ENCODE results near the gene BZW2.
A peak's percentile ranks its signal among the peaks of the same experiment; 100 is the strongest.

BZW2 gene

DNA sequence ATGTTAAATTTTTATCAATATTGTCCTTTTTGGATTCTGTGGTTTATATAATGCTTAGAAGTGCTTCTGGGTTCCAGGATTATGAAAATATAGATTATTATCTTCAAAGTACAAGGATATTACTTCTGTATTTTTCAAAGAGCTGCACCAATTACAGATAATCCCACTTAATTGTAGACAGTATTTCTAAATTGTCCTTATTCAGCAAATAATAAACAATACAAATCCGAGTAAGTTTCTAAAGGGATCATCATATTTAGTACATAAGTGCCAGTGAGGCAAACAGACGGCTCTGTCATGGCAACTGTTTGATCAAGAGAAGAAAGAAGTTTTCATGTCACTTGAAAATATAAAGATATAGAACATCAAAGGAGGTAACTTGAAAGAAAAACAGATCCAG, 19.6 kb upstream of the BZW2 start:
- peaks cover 4% of the 10 kb centered on the region for H3K36me3 ChIP-seq (ENCODE audit: control insufficient read depth, insufficient read depth, low read length)
- H3K27me3 ChIP-seq (ENCODE audit: control insufficient read depth, insufficient read depth, low read length): no peaks in the 10 kb centered on the region
- H3K4me3 ChIP-seq (ENCODE audit: low read length): no peak overlapping the region
- no peaks in the 10 kb centered on the region for H3K4me1 ChIP-seq (ENCODE audit: control insufficient read depth, insufficient read depth, low read length)
- no peak overlapping the region for H3K9ac ChIP-seq (ENCODE audit: low read length)
- no peak overlapping the region for H3K27ac ChIP-seq (ENCODE audit: low read depth, low read length)

DNA sequence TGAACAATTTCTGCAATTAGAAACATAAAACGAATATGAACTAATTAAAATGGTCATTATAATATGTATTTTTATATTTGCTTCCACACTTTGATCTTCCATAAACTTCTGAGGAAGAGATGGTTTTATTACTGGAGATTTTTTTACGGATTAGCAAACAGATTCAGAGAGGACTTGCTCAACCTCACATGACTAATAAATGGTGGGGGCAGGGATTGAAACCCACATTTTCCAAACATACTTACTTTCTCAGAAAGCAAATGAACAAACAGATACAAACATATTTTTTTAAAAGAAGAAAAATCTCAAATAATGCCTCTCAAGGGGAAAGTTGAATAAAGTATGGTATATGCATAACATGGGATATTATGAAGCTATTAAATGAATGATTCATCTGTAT, 18.7 kb upstream of the BZW2 start:
- Histone ChIP-seq H3K4me3 (ENCODE audit: low read length) (no peak overlapping the region), H3K36me3 (ENCODE audit: control insufficient read depth, insufficient read depth, low read length) (peaks cover 4% of the 10 kb centered on the region), H3K4me1 (ENCODE audit: control insufficient read depth, insufficient read depth, low read length) (no peaks in the 10 kb centered on the region), H3K27me3 (ENCODE audit: control insufficient read depth, insufficient read depth, low read length) (no peaks in the 10 kb centered on the region), H3K9ac (ENCODE audit: low read length) (no peak overlapping the region), H3K27ac (ENCODE audit: low read depth, low read length) (no peak overlapping the region)

DNA sequence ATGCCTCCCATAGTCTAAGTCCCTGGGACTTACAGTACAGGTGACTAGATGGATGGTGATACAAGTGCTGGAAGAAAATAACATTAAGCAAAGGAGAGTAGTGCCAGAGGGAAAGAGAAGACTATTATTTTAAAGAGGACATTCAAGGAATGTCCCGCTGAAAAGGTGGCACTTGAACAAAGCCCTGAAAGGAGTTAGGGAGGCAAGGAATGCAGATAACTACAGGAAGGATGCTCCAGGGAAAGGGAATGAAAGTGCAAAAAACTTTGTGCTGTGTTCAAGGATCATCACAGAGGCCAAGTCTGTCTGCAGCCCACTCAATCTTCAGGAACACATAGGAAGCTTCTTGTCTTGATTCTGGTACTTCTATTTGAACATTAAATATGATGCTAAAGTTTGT, 15.3 kb upstream of the BZW2 start:
- no peaks in the 10 kb centered on the region for H3K36me3 ChIP-seq (ENCODE audit: control insufficient read depth, insufficient read depth, low read length)
- no peak overlapping the region for H3K4me3 ChIP-seq (ENCODE audit: low read length)
- no peak overlapping the region for H3K27ac ChIP-seq (ENCODE audit: low read depth, low read length)
- H3K4me1 ChIP-seq (ENCODE audit: control insufficient read depth, insufficient read depth, low read length): peaks cover 6% of the 10 kb centered on the region
- H3K9ac ChIP-seq (ENCODE audit: low read length): no peak overlapping the region
- no peaks in the 10 kb centered on the region for H3K27me3 ChIP-seq (ENCODE audit: control insufficient read depth, insufficient read depth, low read length)

- peak overlapping the region; percentile 10 for H3K4me3 ChIP-seq (ENCODE audit: low read length)
- H3K4me1 ChIP-seq (ENCODE audit: control insufficient read depth, insufficient read depth, low read length): peaks cover 9% of the 10 kb centered on the region
- no peaks in the 10 kb centered on the region for H3K36me3 ChIP-seq (ENCODE audit: control insufficient read depth, insufficient read depth, low read length)
- H3K27ac ChIP-seq (ENCODE audit: low read depth, low read length): peak overlapping the region; percentile 19
- H3K27me3 ChIP-seq (ENCODE audit: control insufficient read depth, insufficient read depth, low read length): no peaks in the 10 kb centered on the region
- H3K9ac ChIP-seq (ENCODE audit: low read length): no peak overlapping the region
Measured at GRCh38 chr7:16634271-16634738, 11.7 kb upstream of the BZW2 start.

GRCh38 chr7:16636555-16637101, 9.4 kb upstream of the BZW2 start:
- Histone ChIP-seq H3K4me1 (ENCODE audit: control insufficient read depth, insufficient read depth, low read length) (peaks cover 9% of the 10 kb centered on the region), H3K9ac (ENCODE audit: low read length) (no peak overlapping the region), H3K27me3 (ENCODE audit: control insufficient read depth, insufficient read depth, low read length) (no peaks in the 10 kb centered on the region), H3K27ac (ENCODE audit: low read depth, low read length) (no peak overlapping the region), H3K4me3 (ENCODE audit: low read length) (no peak overlapping the region), H3K36me3 (ENCODE audit: control insufficient read depth, insufficient read depth, low read length) (no peaks in the 10 kb centered on the region)

GRCh38 chr7:16637379-16637778, 8.6 kb upstream of the BZW2 start:
- H3K27ac ChIP-seq (ENCODE audit: low read depth, low read length): no peak overlapping the region
- H3K4me1 ChIP-seq (ENCODE audit: control insufficient read depth, insufficient read depth, low read length): peaks cover 9% of the 10 kb centered on the region
- H3K4me3 ChIP-seq (ENCODE audit: low read length): no peak overlapping the region

GRCh38 chr7:16638282-16639280, 7.4 kb upstream of the BZW2 start:
- Histone ChIP-seq H3K9ac (ENCODE audit: low read length) (no peak overlapping the region), H3K4me3 (ENCODE audit: low read length) (no peak overlapping the region), H3K36me3 (ENCODE audit: control insufficient read depth, insufficient read depth, low read length) (no peaks in the 10 kb centered on the region), H3K4me1 (ENCODE audit: control insufficient read depth, insufficient read depth, low read length) (peaks cover 9% of the 10 kb centered on the region), H3K27me3 (ENCODE audit: control insufficient read depth, insufficient read depth, low read length) (no peaks in the 10 kb centered on the region), H3K27ac (ENCODE audit: low read depth, low read length) (no peak overlapping the region)

More at GRCh38 chr7:16637379-16637778, 8.6 kb upstream of the BZW2 start:
- Histone ChIP-seq H3K36me3 (ENCODE audit: control insufficient read depth, insufficient read depth, low read length) (no peaks in the 10 kb centered on the region), H3K9ac (ENCODE audit: low read length) (no peak overlapping the region), H3K27me3 (ENCODE audit: control insufficient read depth, insufficient read depth, low read length) (no peaks in the 10 kb centered on the region)

DNA sequence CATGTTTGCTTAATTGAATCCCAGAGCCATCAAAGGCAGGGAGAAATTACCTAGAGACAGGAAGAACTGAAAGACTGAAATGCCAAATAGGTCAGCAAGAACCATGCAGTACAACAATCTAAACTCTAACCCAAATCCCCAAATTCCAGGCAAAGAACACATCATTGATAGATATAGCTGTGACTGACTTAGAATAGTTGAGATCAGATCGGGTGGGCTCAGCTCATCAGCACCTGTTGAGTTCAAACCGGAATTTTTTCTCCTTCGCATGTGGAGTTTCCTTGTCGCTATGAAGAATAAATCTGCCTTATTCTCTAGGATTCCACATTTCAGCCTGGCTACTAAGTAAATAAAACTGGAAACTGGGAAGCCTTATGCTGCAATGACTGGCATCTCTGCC, 1.8 kb upstream of the BZW2 start:
- no peaks in the 10 kb centered on the region for H3K36me3 ChIP-seq (ENCODE audit: control insufficient read depth, insufficient read depth, low read length)
- peak overlapping the region; percentile 98 for H3K4me3 ChIP-seq (ENCODE audit: low read length)
- no peaks in the 10 kb centered on the region for H3K27me3 ChIP-seq (ENCODE audit: control insufficient read depth, insufficient read depth, low read length)
- no peak overlapping the region for H3K9ac ChIP-seq (ENCODE audit: low read length)
- H3K4me1 ChIP-seq (ENCODE audit: control insufficient read depth, insufficient read depth, low read length): peaks cover 5% of the 10 kb centered on the region
- no peak overlapping the region for H3K27ac ChIP-seq (ENCODE audit: low read depth, low read length)

DNA sequence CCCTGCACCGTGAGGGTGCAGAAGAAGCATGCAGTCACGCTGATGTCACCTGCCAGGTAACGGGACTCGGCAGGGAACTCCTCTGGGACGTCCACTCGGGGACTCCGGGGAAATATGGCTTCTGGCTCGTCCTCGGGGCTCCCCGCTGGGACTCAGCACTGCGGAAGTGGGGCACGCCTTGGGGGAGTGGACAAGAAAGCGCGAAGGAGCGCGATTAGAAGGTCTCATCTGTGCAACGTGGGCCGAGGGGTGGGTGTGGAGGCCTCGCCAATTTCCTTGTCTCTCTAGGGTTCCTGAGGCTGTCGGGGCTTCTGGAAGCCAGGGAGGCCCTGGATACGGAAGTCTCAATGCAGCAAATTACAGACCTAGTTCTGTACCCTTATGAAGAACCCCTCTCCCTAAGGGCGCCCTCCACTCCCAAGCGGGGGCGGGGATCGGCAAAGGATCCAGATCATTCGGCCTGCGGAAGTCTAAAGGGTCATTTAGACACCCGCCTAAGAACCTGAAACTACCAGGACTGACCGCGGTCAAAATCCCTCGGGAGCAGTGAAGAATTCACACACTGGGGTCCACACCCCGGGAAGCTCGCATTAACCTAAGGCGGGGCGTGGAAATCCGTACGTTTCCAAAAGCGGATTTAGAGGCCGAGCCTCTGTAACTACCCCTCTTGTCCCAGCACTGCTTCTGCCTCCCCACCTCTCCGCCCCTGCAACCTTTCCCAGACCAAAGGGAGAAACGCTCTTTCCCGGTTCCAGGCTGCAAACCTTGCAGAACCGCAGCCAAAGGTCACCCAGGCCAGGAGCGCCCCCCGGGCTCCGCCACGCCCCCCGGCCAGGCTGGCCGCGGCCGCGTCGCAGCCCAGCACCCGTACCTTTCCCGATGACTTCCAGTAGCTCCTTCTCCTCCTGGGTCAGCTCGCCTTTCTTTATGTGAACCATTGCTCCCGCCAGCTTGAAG, 1.1 kb upstream of the BZW2 start:
- H3K36me3 ChIP-seq (ENCODE audit: control insufficient read depth, insufficient read depth, low read length): no peaks in the 10 kb centered on the region
- H3K4me1 ChIP-seq (ENCODE audit: control insufficient read depth, insufficient read depth, low read length): peaks cover 5% of the 10 kb centered on the region
- peak overlapping the region; percentile 98 for H3K4me3 ChIP-seq (ENCODE audit: low read length)
- peak overlapping the region; percentile 94 for H3K27ac ChIP-seq (ENCODE audit: low read depth, low read length)
- H3K27me3 ChIP-seq (ENCODE audit: control insufficient read depth, insufficient read depth, low read length): no peaks in the 10 kb centered on the region
- peak overlapping the region; percentile 67 for H3K9ac ChIP-seq (ENCODE audit: low read length)

GRCh38 chr7:16646472-16647072, 591 bp downstream of the BZW2 start:
- H3K4me1 ChIP-seq (ENCODE audit: control insufficient read depth, insufficient read depth, low read length): peaks cover 5% of the 10 kb centered on the region

DNA sequence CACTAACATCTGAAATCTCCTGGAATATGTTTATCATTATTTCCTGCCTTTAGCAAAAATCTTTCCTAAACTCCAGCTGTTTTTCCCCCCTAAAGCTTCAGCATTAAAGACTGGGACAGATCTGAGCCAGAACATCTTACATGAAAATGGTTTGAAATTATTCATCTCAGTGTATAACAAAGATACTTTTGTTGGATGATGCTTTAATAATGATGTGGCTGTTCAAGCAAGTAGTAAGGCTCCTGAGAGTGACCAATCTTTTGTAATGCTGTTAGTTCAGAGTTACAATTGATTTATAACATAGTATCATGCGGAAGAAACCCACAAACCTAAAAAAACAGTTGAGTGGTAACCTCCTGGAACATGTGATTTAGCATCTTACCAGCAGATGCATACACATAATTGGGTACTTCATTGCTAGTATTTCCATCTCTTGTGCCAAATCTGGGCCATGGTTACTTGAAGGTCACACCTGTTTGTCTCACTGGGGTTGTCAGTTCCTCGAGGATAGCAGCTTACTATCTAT, 1.5 kb downstream of the BZW2 start:
- peak overlapping the region; percentile 75 for H3K4me3 ChIP-seq (ENCODE audit: low read length)
- H3K4me1 ChIP-seq (ENCODE audit: control insufficient read depth, insufficient read depth, low read length): peaks cover 7% of the 10 kb centered on the region
- H3K36me3 ChIP-seq (ENCODE audit: control insufficient read depth, insufficient read depth, low read length): no peaks in the 10 kb centered on the region
- no peak overlapping the region for H3K27ac ChIP-seq (ENCODE audit: low read depth, low read length)
- H3K9ac ChIP-seq (ENCODE audit: low read length): no peak overlapping the region
- no peaks in the 10 kb centered on the region for H3K27me3 ChIP-seq (ENCODE audit: control insufficient read depth, insufficient read depth, low read length)

More at GRCh38 chr7:16646472-16647072, 591 bp downstream of the BZW2 start:
- Histone ChIP-seq H3K27ac (ENCODE audit: low read depth, low read length) (peak overlapping the region; percentile 28), H3K27me3 (ENCODE audit: control insufficient read depth, insufficient read depth, low read length) (no peaks in the 10 kb centered on the region), H3K36me3 (ENCODE audit: control insufficient read depth, insufficient read depth, low read length) (no peaks in the 10 kb centered on the region), H3K9ac (ENCODE audit: low read length) (peak overlapping the region; percentile 35), H3K4me3 (ENCODE audit: low read length) (peak overlapping the region; percentile 75)
